ENCODE results near the gene NBL1.

Gene NBL1

DNA sequence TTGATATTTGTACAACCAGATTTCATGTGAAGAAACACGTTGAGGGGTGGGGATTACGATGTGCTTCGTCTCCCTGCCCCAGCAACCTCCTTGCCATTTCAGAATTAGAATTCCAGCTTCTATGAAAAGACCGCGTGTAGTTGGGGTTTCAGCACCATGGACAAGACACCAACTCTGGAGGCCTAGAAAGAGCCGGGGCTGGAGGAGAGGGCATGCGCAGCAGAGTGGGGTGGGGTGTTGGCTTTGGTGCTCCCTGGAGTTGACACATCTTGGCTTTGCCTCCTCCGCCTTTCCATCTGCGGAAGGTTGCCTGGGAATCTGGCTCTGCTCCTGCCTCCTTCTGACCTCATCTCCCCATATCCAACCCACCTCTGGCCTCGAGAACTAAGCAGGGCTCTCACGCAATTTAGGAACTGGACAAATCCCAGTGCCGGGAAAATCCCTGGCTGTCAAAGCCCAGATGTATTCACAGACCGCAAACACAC, 32.4 kb downstream of the NBL1 start:
- no peak for DNase-seq

DNA sequence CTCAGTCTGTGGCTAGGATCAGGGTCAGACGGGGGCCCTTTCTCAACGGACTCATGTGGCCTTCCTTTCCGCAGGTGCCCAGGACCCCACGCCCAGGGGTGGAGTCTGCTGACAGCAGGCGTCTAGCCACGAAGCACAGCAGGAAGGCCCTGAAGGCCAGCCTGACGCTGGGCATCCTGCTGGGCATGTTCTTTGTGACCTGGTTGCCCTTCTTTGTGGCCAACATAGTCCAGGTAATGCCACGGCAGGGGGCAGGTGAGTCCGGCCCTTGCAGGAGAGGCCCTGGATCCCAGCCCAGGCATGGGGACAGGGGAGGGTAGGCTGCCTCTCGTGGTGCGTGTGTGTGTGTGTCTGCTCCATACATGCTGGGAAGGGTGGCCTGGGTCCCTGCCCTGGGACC, 34.4 kb downstream of the NBL1 start:
- no peak for DNase-seq

DNA sequence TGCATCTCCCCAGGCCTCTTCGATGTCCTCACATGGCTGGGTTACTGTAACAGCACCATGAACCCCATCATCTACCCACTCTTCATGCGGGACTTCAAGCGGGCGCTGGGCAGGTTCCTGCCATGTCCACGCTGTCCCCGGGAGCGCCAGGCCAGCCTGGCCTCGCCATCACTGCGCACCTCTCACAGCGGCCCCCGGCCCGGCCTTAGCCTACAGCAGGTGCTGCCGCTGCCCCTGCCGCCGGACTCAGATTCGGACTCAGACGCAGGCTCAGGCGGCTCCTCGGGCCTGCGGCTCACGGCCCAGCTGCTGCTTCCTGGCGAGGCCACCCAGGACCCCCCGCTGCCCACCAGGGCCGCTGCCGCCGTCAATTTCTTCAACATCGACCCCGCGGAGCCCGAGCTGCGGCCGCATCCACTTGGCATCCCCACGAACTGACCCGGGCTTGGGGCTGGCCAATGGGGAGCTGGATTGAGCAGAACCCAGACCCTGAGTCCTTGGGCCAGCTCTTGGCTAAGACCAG, 34.9 kb downstream of the NBL1 start:
- no peak for DNase-seq

DNA sequence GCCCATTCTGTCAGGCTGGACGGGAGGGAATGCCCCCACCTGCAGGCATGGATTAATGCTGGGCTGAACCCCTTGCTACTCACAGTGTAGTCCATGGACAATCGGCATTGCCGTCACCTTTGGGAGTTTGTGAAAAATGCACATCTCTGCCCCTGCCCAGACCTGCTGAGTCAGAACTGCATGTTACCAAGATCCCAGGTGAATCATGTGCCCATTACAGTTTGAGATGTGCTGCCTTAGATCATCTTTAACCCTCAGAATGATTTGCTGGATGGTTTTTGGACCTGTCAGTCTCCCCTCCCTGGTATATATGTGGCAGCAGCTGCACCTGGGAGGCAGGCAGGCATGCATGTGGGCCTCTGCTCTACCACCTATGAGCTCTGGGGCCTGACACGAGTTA, 35.6 kb downstream of the NBL1 start:
- DNase-seq: no peak

DNA sequence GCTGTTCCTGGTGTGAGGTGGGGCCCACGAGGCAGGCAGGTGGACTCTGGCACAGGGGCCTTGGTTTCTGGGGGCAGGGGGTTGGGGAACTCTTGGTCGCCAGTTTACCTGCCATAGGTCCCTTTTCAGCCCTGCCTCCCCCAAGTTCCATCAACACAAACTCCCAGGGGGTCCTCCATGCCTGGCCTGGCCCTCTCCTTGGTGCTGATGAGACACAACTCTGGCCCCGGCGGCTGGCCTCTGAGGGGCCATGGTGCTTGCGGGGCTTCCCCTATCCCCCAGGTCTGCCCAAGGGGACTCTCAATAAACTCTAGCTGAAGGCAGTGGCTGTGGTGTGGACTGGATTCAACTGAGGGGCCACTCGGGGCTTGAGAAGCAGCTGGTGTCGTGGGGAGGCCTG, 36.5 kb downstream of the NBL1 start:
- no peak for DNase-seq

DNA sequence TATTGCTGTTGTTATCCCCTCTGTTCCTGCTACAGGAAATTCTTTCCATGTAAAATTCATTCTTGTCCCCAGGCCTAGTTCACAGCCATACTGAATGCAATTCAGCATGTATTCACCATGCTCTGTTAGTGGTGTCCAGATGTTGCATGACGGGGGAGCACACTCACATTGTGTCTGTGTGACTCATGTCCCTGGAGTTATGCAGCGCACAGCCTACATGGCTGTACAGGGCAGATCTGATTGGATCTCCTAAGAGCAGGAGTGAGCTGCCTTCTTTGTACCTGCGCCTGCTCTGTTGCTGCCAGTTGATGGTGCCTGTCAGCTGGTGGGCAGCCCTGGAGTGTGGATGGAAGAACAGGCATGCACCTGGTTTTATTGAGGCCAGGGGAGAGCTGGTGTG, 38.1 kb downstream of the NBL1 start:
- no peak for DNase-seq

DNA sequence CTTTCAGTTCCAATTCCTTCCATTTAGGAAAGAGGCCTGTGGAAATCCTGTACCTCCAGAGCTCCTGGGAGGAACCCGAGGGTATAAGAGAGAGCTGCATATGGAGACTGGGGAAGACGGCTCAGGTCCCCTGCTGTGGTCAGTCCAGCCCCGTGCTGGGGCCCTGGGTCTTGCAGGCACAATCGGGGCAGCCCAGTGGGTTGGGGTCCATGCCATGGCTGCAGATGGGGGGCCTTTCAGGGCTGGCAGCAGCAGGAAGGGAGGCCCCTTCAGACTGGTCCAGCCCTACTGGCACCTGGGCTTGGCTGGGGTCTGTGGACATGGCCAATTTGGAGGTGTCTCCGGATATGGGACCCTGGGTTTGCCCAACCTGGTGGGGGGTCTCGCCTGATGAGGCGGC, 38.8 kb downstream of the NBL1 start:
- DNase-seq: no peak

DNA sequence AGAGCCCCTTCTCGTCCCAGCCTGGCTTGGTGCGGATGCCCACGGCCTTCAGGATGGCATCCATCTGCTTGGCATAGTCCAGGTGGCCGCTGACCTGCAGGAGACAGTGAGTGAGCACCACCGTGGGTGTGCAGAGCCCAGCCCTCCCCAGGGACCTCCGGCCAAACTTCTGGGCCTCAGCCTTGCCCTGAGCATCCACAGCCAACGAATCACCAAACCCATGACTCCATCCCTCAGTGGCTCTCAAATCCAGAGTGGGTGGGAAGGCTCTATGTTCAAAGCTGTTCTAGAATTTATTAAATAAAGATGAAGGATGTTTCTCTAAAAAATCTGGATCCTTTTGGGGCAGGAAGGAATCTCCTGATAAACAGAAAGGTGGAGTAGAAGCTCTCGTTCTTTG, 39.2 kb downstream of the NBL1 start:
- no peak for DNase-seq

DNA sequence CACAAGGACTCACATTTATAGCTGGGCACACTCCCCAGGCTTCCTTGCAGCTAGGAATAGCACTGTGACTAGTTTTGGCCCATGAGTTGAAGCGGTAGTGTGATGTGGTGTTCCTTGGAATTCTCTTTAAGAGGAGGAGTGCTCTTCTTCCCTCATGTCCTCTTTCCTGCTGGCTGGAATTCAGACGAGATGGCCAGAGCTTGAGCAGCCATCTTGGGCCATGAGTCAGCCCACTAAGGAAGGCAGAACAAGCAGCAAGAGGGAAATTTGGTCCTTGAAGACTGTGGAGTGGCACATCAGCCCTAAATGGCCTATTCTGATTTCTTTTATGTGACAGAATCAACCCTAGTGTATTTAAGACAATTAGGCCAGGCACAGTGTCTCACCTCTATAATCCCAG, 40.6 kb downstream of the NBL1 start:
- DNase-seq: no peak

DNA sequence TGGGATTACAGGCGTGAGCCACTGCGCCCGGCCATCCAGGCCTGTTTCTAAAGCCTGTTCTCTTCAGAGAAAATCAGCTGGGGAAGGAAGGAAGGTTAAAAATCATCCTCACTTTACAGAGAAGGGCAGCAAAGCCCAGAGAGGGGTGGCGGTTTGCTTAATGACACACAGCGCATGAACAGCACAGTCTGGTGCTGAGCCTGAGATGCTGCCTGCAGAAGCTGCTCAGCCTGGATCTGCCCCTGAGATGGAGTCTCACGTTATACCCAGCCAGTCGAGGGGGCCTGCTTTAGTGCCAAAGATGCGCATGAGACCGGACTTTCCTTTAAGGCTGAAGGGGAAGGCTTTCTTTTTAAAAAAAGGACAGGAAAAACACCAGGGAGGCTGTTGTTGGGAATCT, 41.9 kb downstream of the NBL1 start:
- DNase-seq: no peak

DNA sequence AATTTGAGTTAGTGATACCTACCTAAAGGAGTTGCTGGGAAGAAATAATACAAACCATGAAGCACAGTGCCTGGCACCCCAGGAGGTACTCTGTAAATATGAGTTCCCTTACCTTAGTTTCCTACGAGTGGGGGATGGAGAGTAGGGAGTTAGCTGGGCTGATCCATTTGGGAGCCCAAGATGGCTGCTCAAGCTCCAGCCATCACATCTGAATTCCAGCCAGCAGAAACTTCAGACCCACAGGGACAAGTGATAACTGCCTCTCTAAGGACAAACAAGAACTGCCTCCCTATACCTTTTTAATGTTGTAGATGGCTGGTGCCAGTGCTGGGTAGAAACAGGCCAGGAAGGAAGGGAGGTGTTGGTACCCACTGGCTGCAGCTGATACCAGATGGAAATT, 43.3 kb downstream of the NBL1 start:
- DNase-seq: no peak

DNA sequence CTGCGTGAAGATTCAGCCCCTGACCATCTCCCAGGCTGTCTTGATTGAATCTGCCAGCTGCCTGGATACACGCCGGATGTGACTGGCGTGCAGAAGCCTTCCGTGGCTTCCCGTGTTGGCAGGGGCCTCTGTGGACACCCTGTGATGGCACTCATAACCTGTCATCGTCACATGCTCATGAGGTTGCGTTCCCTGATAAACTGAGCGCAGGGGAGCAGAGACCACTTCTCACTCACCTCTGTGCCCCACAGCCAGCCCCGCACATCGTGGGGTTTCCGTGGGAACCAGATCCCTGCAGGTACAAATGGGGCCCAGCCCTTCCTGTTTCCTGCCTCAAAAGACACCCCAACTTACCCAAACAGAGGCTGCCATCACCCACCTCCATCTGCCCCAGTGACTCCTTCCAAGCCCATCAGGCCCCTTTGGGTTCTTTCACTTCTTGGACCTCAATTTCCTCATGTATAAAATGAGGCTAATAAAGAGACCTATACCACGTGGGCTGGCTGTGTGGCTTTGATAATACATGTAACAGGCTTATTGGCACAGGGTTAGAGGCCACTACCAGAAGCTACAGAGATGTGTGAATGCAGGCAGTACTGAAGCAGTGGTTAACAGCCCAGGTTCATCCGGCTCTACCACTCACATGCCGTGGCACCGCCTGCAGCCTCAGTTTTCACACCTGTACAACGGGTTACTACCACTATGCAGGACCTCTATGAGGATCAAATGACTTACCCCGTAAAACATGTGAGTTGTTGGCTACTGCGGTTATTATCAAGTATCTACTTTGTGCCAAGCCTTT, 44.1 kb downstream of the NBL1 start:
- peak; percentile 37 for DNase-seq

DNA sequence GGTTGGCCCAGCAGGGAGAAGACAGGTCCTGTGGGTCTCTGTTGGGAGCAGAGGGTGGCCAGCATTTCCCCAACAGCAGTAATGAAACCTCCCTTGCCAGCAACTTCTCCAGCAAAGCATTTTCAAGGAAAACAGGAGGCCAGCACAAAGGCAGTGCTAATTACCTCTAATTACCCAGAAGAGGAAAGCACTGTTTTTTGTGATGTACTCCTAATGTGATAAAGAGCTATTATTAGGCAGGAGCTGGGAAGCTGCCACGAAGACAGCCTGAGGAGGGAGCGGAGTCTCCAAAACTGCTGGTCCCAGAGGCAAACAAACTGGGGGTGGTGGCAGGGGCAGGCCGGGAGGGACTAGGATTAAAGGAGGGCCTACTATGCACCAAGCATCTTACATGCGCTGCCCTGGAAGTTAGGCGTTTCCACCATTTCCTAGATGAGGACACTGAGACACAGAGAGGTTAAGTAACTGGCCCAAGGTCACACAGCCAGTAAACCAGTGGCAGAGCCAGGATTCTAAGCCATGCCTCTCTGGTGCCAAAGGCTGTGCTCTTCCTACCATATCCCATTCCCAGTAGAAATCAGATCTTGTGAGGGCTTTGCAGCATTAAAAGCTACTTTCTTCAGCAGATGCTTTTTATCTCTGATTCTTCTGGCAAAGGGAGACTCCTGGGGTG, 45.1 kb downstream of the NBL1 start:
- DNase-seq: no peak

DNA sequence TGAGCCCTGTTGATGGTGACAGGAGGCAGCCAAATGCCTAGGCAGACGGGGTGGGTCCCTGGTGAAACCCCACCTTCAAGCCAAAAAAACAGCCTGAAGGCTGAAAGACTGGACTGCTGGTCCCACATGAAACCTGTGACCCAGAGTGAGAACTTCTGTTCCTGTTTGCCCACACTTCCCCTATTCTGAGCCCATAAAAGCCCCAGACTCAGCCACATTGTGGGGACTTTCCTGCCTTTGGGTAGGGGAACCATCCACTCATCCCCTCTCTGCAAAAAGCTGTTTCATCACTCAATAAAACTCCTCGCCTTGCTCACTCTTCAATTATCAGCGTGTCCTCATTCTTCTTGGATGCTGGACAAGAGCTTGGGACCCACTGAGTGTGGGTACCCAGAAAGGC, 45.7 kb downstream of the NBL1 start:
- DNase-seq: no peak

DNA sequence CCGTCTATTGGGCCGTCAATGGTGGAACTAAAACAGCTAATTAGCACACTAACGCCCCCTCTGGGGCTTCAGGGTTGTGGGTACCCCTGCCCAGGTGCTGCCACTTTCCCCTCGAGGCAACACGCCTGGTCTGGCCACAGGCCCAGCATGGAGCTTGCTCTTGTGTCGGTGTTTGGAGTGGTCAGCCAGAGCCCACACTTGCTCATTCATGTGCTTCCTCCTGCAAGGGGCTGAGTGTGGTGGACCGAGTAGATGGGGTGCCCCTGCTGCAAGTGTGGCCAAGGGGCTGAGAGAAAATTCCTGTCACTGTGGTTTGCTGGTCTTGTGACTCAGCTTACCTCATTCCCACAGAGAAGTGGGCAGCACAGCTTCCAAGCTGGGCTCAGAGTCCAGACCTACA, 46.2 kb downstream of the NBL1 start:
- no peak for DNase-seq

DNA sequence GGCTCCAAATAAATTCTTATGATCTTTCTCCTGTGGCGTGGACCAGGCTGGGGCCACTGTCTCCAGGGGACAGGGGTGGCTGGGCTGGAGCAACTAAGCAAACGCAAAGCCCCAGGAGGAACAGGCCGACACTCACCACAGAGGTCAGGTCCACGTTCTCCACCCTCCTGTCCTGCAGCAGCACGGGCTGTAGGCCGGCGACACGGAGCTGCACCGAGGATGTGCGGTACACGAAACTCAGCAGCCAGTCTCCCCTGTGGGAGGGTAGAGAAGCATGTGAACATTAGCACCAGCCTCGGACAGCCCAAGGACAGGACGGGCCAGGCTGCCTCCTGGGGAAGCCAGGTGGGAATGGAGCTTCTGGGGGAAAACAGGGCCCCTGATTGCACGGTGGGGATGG, 50.2 kb downstream of the NBL1 start:
- no peak for DNase-seq

DNA sequence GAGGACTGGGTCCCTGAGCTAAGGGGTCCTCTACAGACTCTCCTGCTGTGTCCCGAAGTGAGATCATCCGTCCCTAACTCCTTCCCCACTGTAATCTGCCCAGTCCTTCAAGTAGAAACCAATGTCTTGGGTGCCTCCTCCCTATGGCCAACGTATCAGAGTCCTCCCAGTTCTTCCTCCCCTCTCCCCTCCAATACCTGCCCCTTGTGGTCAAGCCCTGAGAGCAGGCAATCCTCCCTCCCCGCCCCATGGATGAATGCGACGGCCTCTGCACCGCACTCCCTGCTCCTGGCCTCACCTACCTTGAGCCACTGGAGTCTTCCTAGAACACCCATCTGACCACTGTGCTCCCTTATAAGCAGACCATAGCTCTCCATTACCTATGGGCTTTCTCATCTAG, 51.7 kb downstream of the NBL1 start:
- no peak for DNase-seq

DNA sequence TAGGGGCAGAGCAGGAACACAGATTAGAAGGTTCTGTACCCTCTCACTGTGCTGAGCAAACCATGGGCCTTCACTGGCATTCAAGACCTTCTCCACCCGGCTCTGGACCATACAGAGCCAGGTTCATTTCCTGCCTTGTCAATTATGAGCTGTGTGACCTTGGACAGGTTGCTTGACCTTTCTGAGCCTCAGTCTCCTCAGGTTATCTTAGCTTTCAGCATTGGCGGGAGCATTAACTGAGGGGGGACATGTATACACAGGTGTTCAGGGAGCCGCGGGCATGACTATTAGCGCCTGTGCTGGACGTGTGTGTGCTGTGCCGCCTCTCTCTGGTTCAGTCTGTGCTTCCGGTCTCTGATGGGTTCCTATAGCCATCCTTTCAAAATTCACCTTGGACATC, 52.7 kb downstream of the NBL1 start:
- no peak for DNase-seq

DNA sequence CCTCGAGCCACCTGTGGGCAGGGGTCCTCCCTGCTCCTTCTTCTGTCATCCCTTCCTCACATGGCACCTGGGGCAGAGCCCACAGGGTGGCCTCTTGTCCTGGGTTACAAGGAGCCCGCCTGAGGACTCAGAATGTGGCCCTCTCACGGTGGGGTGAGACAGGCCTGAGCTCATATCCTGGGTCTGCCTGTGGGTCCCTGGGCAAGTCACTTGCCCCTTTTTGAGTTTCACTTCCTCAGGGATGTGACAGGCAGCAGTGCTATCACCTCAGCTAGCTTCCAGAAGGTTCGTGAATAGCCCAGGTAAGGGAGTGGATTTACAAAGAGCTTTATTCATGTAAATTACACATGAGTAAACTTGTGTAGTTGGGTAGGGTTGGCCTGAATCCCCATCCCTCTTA, 54.1 kb downstream of the NBL1 start:
- DNase-seq: no peak

DNA sequence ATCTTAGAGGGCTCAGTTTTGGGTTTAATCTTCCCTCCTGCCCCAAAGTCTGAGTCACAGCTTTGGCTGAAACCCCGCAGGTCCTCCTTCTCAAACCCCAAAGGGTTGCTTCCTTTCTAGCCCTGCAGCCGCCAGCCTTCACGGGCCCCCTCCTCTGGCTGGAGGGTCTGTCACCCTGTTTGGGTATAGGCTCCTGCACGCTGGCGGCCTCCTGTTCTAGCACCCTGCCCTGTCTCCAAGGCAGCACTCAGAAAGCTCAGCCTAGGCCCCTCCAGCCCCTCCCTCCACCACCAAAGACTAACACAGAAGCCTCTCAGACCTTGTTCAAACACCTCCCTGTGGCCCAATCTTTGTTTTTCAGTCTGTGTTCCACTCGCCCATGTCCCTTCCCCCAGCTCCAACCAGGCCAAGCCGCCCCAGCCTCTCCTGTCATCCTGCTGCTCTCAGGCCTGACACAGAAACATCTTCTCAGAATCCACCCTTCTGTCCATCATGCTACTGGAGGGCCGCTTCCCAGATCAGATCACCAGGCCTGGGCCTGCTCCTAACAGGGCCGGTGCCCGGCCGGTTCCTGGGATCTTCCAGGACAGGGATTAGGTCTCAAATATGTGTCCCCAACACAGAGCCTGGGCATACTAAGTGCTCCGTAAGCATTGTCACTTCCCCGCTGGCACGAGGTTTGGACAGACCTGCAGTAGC, 56.1 kb downstream of the NBL1 start:
- no peak for DNase-seq

DNA sequence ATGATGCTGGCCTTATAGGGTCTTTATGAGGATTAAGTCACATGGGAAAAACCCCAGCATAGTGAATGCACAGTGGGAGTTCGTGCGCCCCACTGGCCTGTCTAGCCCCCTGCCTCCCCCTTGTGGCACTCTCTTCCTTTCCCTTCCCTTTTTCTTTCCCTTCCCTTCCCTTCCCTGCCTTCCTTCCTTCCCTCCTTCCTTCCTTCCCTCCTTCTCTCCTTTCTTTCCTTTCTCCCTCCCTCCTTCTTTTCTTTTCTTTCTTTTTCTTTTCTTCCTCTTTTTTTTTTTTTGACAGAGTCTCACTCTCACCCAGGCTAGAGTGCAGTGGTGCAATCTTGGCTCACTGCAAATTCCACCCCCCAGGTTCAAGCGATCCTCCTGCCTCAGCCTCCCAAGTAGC, 59.2 kb downstream of the NBL1 start:
- DNase-seq: no peak

DNA sequence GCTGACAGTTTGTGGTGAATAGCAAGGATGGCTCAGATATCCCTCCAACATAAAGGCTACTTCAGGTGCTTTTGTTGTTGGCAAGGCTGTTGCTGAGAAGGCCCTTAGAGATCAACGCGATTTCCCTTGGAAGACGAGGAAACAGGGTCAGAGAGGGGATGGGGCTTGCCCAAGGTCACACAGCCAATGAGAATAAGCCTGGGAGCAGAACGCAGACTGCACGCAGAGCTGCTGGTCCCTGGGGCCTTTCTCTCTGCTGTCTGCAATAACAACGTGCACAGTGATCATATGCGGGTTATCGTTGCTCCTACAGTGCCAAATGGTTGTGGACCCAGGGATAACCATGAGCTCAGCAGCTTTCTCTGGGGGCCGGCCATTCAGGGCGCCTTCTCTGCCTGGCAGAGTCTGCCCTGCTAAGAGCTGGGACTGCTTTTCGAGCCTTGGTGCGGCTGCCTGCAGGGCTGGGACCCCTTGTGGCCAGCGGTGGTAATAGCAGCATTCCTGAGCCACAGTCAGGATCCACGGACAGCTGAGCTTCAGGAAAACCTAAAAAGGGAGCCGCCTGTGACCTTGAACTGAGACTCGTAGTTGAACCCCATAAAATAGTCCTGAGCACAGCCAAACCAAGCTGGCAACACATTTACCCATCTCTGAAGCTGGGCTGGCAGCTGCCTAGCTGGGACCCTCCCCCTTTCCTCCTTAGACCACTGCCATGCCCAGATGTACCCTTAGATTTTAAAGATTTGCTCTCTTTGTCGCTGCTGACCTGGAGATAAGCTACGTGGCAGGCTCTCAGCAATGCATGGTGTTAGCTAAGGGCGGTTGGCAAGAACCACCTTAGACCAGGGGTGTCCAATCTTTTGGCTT, 60.4 kb downstream of the NBL1 start:
- DNase-seq: peak; percentile 70

DNA sequence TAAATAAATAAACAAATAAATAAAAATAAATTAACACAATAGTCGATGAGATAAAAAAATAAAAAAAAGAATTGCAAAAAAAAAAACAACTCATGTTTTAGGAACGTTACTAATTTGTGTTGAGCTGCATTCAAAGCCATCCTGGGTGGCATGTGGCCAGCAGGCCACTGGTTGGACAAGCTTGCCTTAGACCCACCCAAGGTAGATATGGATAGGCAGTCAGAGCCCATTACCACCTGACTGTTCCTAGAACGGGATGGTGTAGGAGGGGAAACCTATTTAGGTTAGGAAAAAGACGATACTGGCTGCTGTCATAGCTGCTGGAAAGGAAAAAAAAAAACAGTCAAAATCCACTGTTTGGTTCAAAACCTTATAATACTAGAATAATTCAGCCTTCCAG, 61.4 kb downstream of the NBL1 start:
- no peak for DNase-seq

Data from stimulated activated CD4-positive, alpha-beta T cell treated with anti-CD3 and anti-CD28 coated beads, Interleukin-4, amount 100 ng/mL, for 24 hours (primary cell).